NCI-H2081 treated with DMSO at 0.1 percent for 48 hours (cell line): ENCODE measurements around the gene RHOJ.
"Not testable (repeated sequence)": the region's sequence is repeated elsewhere in the genome, so short reads cannot be mapped to it uniquely, and the experiment has no call there.

Source experiments
- DNase-seq: peaks from one replicate; lab custom pipeline; 2025; lab: John Stamatoyannopoulos, UW

Gene RHOJ

DNA sequence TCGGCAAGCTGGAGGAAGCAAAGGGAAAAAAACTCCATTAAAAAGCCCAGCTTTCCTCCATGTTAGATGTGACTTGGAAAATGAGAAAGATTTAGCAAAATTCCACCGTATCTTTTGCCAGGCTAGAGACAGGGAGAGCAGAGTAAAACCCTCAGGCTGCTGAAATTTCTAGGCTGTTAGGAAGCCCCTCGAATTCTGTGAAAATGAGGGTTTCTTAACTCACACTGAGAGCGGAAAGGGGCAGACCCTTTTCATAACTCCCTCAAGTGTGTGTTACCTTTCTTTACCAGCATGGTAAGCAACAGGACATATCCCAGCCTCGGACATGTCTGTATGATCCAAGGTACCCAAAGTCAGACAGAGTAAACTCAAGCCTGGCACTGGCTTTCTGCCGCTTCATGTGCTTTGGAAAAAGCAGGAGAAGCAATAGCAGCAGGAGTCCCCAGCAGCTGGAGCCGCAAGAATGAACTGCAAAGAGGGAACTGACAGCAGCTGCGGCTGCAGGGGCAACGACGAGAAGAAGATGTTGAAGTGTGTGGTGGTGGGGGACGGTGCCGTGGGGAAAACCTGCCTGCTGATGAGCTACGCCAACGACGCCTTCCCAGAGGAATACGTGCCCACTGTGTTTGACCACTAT, at the start of gene RHOJ:
RHOJ (plus strand) TSS at position 37 of the 637 bp plus-strand sequence; CDS start at position 464, 427 bp downstream.
- no peak for DNase-seq

DNA sequence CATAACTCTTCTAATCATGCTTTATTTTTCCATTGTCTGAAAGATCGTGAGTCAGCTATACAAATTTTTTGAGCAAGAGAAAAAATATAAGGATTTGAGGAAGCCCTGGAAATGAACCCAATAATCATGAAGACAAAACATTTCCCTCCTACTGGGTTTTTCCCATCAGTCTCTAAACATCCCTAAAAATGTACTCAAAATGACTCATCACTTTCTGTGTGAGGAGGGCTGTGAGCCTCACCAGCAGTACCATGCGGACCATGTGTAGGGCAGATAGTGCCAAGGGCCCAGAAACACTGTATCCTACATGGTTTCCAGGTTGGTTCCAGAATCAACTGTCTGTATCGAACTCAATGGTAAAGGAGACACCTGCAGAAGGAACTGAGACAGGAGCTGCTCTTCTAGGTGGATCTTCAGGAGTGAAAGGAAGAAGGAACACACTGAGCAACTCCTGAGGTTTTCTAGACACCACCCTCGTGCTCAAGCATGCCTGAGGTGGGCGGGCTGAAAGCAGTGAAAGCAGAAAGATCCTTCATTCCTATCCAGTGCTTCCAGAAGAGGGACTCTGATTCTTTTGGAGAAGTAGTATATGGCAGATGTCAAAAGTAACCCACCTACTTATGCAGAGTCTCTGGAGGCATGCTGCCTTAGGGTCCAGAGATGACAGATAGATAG, 48.6 kb upstream of the RHOJ start:
- DNase-seq = no peak

DNA sequence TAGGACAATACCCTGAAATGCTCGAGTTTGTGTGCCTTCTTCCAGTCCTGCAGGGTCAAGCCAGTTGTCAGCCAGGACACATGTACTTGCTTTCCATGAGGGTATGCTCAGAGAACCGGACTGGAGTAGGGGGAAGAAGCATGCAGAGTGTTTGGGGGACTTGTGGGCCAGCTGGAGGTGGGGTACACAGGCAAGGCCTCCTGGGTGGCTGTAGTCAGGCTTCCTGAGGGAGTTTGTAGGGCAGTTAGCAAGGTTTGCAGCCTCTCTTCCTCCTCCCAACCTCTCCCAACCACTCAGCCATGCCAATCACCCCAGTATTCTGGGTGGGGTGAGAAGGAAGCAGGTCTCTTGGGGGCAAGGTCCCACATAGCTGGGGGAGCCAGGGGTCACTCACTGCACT, 47.0 kb upstream of the RHOJ start:
- DNase-seq = no peak

DNA sequence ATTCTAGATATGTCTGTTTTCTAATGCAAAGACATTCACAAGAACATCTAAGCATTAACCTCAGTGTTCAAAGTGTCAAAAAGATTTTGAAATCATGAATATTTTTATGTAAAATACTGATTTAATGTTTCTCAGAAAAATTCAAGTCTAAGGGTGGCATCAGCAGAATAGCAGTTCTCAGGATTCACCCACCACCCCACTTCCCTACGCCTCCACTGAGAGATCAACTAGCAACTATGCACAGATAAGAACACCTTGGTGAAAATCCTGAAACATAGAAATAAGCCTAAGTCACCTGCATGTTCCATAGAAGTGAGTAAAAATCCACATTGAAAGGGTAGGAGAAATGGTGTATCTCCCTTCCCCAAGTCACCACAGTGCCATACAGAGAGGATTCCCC, 40.9 kb upstream of the RHOJ start:
- no peak for DNase-seq

DNA sequence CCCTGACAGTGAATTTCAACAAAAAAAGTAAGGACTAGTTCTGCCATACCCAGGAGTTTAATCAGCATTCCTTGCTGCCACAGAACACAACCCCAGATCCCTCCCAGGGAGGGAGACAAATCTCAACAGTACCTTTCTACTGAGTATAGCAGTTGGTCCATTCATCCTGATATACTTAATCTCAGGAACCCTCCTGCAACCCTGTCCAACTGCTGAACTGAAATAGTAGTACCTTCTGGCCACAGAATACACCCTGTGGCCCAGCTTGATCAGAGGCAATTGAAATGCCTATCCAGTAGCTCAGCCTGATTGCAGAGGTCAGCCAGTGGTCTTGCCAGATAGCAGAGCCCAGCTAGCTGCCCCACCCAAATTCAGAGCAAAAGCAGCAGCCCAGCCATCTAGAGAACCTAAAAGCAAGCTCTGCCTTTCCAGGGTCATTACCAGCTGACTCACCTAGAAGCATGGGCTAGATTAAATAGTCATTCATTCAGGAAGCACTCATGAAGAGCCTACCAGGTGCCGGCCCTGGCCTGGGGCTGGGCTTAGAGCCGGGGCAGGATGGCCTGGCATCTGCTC, 40.0 kb upstream of the RHOJ start:
- no peak for DNase-seq

DNA sequence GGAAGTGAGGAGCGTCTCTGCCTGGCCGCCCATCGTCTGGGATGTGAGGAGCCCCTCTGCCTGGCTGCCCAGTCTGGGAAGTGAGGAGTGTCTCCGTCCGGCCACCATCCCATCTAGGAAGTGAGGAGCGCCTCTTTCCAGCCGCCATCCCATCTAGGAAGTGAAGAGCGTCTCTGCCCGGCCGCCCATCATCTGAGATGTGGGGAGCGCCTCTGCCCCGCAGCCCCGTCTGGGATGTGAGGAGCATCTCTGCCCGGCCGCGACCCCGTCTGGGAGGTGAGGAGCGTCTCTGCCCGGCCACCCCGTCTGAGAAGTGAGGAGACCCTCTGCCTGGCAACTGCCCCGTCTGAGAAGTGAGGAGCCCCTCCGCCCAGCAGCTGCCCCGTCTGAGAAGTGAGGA, 39.0 kb upstream of the RHOJ start:
- DNase-seq = not testable (repeated sequence)

DNA sequence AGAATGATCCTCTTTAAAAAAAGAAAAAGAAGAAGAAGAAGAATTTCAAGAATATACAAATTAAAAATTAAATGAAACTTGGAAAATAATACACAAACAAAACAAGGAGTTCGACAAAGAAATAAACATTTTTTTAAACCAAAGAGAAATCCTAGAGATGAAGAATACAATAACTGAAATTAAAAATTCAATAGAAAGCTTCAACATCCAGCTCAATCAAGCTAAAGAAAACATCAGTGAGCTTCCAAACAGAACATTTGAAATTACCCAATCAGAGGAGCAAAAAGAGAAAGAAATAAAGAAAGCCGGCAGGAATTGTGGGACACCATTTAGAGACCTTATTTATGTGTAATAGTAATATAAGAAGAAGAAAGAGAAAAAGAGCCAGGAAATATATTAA, 37.2 kb upstream of the RHOJ start:
- no peak for DNase-seq

DNA sequence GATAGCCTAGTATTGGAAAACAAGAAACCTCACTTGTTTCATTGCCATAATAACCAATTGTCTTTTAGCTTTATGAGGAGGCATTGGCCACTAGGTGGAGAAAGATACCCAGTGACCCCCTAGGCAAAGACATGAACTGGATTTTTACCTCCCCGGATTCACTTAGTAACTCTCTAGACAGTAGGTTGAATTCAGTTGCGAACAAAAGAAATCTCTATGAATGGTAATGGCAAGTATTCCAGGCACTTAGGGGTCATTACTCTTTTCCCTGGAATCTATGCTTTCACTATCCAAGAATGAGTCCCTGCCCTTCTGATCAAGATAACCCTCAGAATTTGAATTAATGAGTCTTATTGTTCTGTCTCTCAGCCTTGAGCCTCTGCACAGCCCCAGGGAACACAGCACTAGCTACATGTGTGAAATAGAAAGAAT, 29.5 kb upstream of the RHOJ start:
- DNase-seq = peak; percentile 64

DNA sequence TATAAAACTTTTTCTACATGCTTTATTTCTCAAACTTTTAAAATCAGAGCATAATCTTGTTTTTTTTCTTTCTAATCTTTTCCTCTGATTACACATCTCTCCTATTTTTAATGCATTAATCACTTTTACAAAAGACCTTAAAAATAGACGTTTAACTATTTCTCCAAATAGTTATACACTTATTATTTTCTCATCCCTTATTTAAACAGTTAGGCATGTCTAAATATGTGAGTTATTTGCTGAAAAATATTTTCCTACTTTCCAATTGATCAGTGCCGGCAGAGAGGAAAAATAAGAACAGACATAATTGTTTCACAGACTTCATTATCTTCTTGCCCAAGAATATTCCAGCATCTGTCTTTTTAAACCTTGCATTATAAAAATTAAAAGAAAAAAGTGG, 28.7 kb upstream of the RHOJ start:
- no peak for DNase-seq

DNA sequence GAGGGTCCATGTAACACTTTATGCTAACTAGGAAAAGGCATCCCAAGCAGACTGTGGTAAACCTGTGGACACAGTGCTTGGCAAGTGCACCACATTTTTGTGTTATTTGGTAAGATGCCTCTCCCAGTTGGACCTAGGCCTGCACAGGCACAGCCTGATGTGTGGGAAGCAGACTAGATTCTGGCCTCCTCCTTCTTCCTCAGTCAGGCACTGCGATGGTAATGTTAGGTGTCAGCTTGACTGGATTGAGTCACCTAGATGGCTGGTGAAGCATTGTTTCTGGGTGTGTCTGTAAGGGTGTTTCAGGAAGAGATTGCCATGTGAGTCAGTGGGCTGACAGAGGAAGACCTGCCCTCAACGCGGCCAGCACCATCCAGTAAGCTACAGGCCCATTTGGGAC, 25.3 kb upstream of the RHOJ start:
- DNase-seq = no peak

DNA sequence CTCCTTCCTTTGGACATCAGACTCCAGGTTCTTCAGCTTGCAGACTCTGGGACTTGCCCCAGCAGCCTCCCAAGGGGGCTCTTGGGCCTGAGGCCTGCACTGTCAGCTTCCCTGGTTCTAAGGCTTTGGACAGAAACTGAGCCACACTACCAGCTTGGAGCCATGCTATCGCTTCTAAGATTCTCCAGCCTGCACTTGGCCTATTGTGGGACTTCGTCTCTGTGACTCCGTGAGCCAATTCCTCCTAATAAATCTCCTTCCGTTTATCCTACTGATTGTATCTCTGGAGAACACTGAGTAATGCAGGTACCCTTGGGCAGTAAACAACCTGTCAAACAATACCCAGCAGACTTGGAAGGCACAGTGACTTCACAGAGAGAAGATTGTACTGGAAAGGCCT, 24.9 kb upstream of the RHOJ start:
- no peak for DNase-seq

DNA sequence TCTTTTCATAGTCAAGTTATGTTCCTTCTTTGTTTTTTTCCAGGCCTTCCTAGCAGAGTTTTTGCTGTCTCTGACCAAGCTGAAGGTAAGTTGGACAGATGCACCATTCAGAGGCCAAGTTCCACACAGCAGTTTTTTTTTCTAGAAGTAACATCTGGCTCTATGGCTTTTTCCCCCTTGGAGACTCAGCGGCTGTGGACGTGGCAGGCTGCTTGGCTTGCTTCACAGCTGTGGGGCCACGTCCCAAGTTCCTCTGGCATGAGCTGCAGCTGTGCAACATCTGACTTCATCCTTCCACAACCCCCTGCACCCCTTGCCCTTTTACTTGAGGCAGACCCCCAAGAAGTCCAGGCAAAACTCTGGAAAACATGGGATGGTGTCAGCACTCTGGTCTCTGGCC, 24.2 kb upstream of the RHOJ start:
- no peak for DNase-seq

DNA sequence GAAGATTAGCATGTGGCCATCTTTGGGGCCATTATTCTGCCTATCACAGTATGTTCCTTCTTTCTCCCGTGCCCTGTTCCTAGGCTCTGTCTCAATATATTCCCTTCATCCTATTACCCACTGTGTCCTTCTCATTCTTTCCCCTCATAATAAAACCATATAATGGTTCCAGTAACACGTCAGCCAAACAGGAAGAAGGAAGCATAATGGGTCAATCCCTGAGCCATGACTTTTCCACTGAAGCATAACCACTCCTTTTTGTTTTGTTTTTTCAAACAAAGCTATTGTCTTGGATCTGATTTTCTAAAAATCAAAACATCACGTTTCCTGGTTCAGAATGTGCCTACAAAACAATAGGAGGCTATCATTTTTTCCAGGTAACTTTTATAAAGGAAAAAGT, 21.3 kb upstream of the RHOJ start:
- DNase-seq = no peak

DNA sequence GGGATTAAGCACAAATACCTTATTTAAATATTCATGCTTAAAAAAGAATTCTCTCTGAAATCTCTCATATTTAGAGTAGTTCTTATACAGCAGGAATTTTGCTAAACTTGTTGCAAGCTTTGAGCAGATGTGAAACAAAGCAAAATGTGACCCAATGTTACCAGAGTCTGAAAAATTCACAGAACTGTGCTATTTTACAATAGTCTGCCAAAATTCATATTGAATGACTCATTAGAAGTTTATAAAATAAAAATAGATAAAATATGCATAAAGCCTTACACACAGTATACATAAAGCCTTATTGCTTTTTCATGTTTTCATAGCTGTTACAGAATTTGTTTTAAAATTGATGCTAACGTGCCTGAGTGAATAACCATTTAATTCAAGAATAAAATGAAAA, 17.8 kb upstream of the RHOJ start:
- no peak for DNase-seq

DNA sequence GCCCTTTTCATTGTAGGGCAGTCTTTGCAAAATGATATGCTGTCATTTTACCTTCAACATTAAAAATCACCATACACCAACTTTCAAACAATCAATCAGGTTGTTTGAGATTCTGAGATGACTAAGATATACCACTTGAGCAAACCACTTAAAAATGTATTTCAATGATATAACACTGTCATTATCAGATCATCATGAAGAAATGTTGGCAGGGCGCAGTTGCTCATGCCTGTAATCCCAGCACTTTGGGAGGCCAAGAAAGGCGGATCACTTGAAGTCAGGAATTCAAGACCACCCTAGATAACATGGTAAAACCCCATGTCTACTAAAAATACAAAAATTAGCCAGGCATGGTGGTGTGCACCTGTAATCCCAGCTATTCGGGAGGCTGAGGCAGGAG, 13.0 kb upstream of the RHOJ start:
- DNase-seq = no peak

DNA sequence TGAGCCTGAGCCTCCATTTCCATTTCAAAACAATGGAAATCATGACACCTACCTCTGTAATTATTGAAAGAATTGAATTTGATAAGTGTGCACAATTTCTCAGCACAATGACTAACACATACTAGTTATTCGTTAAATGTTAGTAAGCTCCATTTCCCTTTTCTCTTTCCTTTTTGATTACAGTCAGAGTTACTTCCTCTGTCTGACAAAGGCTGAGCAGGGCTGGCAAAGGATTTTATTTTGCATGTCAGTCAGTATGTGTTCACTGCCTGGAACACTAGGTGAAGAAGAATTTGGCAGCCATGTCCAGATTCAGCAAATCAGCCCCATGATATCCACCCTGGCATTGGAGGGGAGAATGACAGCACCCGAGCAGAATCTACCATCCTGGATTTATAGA, 12.2 kb upstream of the RHOJ start:
- no peak for DNase-seq

DNA sequence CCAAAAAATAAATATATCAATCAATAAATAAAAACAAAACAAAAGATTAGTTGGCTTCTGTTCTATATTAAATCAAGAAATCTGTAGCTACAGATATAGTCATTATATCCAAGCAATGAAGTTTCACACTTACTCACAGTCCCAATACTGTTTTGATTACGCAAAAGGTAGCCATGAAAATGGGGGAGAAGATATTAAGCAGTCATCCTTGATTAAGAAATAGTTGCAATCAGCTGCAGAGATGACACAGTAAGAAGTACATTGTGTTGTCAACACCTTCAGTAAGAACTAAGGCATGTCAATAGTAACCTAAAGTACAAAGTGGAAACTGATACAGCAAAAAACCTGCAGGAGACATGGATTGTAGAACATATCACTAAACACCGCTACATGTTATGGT, 11.0 kb upstream of the RHOJ start:
- no peak for DNase-seq

DNA sequence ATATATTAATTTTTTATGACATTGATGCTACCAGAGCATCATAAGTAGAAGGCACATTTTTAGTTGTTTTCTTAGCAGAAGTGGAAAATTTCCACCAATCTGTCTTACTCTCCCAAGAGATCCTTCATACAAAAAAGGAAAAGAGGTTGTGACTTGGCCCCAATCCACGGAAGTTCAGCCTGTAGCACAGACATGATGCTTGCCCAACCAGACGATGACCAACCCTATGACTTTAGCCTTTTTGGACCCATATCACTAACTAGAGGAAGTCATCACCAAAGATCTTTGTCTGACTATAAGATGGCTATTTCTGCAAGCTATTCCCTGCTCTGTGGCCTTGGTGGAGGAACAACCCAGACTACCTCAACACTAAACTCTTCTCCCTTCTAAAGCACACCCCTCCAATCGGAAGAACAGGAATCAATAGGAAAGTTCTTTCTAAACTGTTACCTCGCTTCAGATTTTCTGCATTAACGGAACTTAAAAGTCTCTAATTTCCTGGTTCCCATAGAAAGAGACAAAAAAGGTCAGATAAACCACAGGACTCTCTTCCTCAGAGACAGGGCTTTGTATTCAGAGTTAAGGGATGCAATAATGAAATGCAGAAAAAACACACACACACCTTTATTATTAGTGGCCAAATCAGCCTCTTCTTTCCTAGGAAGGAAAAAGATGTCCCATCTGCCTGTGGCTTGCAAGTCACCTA, 4.1 kb upstream of the RHOJ start:
- DNase-seq = no peak

DNA sequence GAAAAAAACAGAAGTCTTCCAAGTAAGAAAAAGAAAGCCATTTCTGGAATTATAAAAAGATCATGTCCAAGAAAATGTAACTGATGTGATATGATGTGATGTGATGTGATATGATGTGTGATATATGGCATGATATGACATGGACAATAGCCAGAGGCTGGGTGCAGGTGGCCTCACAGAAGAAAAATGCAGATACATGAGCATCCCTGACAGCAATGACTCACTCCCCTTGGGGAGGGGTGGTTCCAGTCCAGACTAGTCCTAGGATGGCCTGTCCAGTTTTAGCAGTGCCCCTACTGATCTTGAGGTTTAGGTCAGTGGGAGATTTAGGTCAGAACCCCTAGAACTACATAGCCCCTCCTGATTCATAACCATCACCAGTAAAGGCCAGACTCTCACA, 3.5 kb upstream of the RHOJ start:
- DNase-seq = no peak

DNA sequence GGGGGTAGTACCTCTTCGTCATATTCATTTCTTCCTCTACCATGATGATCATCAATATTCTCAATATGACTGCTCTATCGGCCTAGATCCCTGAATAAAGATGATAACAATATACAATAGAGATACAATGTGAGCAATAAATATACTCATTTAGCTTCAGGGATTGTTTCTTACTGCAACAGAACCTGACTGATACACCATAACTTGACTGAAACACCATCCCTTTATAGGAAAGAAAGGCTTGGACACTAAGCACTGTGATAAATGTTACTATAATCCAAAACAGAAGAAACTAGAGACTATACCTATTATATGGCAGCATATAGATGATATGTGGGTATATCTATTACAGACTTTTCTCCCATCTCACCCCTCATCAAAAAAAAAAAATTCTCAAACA, 1.2 kb upstream of the RHOJ start:
- no peak for DNase-seq

DNA sequence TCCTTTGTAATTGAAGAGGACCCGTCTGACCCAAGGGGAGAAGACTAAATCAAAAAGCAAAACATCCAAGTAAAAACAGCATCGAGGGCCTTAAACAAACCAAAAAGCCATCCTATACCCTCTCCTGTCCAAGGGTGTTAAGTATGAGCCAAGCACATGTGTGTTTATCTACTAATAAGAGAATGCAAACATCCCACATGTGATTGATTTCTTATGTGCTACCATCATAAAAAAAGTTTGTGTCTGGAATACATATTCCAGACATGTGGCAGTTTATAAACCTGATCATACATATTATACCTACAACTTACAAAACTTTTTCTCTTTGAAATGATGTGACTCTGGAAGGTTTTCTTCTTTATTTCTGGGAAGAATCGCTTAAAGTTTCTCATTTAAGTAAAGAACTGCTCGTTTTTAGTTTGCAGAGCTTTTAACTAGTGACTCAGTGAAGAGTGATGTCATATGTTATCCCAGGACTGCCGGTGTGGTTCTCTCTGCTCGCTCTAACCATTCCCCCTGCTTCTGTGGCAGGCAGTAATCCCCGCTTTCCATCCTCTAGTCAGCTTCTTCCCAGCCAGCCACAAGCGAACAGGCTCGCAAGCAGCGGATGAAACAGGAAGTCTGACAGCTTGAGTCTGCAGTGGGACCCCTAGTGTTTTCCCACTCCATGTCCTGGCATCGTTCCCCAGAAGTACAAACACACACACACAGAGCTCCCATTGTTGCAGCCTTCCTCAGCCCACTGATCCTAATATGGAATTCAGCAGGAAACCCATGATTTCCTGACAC, 431 bp upstream of the RHOJ start:
- DNase-seq = peak; percentile 83

DNA sequence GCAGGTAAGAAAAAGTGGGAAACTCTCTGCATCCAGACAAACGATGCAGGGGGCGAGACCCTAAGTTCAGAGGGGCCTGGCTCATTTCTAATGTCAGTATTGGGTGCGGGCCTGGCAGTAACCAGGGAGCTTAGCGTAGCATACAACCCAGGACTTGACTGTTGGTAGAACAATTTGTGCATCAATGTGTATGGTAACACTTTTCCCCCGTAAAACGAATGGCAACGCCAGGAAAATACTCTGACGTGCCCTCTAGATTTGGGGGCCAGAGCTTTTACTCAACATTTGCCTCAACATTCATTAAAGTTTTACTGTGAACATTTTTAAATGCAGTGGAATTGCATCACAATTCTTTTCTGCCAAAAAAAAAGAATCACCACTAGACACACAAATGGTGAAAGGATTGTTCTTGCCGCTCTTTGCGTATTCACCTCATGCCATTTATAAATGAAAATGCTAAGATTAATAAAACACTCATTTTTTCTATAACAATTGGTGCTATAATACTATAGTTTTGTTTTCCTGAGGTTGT, 867 bp downstream of the RHOJ start:
- DNase-seq = no peak
